Neural progenitor cell (in vitro differentiated cells): ENCODE results near the gene DHRS12. TPM values are rescaled to one million over a fixed set of nuclear protein-coding genes. Genes with fewer than 3 reads are reported as not detected.
A peak's percentile ranks its signal among the peaks of the same experiment; 100 is the strongest.

Experiments used
- DNase-seq: peaks from one replicate; pipeline ENCODE4 v3.0.0-alpha.2; 2016; ENCODE audit warnings: low spot score
- H2AFZ ChIP-seq: fragments of 200-600 bp; sonication (generic); replicated peaks from 2 replicates; pipeline ENCODE4 v1.6.1; 2016; ENCODE audit warnings: antibody characterized with exemption
- H3F3A ChIP-seq: fragments of 200-600 bp; sonication (generic); 2 replicates; pipeline ENCODE4 v1.6.1; 2016; ENCODE audit warnings: antibody characterized with exemption, low read depth
- H3K27ac ChIP-seq: fragments of 200-600 bp; sonication (generic); 2 replicates; pipeline ENCODE4 v1.5.1; 2016; ENCODE audit warnings: mild to moderate bottlenecking
- H3K27me3 ChIP-seq: fragments of 200-600 bp; sonication (generic); 2 replicates; pipeline ENCODE4 v1.6.1; 2016; ENCODE audit warnings: mild to moderate bottlenecking, moderate library complexity
- H3K36me3 ChIP-seq: fragments of 200-600 bp; sonication (generic); 2 replicates; pipeline ENCODE4 v1.5.1; 2016
- H3K4me1 ChIP-seq: fragments of 200-600 bp; sonication (generic); 2 replicates; pipeline ENCODE4 v1.6.1; 2016; ENCODE audit warnings: mixed run types
- H3K4me2 ChIP-seq: fragments of 200-600 bp; sonication (generic); 2 replicates; pipeline ENCODE4 v1.6.1; 2016
- H3K4me3 ChIP-seq: fragments of 200-600 bp; sonication (generic); 2 replicates; pipeline ENCODE4 v1.5.1; 2016
- H3K79me2 ChIP-seq: fragments of 200-600 bp; sonication (generic); 2 replicates; pipeline ENCODE4 v1.6.1; 2016; ENCODE audit warnings: low read depth
- H3K9ac ChIP-seq: fragments of 200-600 bp; sonication (generic); 2 replicates; pipeline ENCODE4 v1.6.1; 2016
- H3K9me3 ChIP-seq: fragments of 200-600 bp; sonication (generic); 2 replicates; pipeline ENCODE4 v1.5.1; 2016; ENCODE audit warnings: low read depth
- H4K20me1 ChIP-seq: fragments of 200-600 bp; sonication (generic); 2 replicates; pipeline ENCODE4 v1.6.1; 2016; ENCODE audit warnings: low read depth
- H3K27ac Mint-ChIP-seq: 3 replicates; pipeline ENCODE4 v1.8.0; 2021; ENCODE audit warnings: mixed read lengths
- H3K27me3 Mint-ChIP-seq: 2 replicates; pipeline ENCODE4 v1.8.0; 2022; ENCODE audit warnings: low read depth, mild to moderate bottlenecking, inconsistent platforms, moderate library complexity, mixed read lengths; ENCODE audit not compliant: insufficient read depth
- H3K36me3 Mint-ChIP-seq: 3 replicates; pipeline ENCODE4 v1.8.0; 2021; ENCODE audit warnings: mixed read lengths
- H3K4me1 Mint-ChIP-seq: 3 replicates; pipeline ENCODE4 v1.8.0; 2021; ENCODE audit warnings: mixed read lengths
- H3K4me3 Mint-ChIP-seq: 3 replicates; pipeline ENCODE4 v1.8.0; 2021; ENCODE audit warnings: mild to moderate bottlenecking, moderate library complexity, mixed read lengths
- H3K9me3 Mint-ChIP-seq: 3 replicates; pipeline ENCODE4 v1.8.0; 2020; ENCODE audit warnings: mixed read lengths
- EZH2 ChIP-seq: fragments of 200-600 bp; sonication (generic); IDR thresholded peaks from 2 replicates; pipeline ENCODE4 v1.6.1; 2017; ENCODE audit warnings: antibody characterized with exemption, mild to moderate bottlenecking, moderate library complexity
- EZH2phosphoT487 ChIP-seq: fragments of 200-600 bp; sonication (generic); IDR thresholded peaks from 2 replicates; pipeline ENCODE4 v1.6.1; 2017; ENCODE audit warnings: antibody characterized with exemption
- total RNA-seq: library from RNA; depleted of rRNA; stranded (reverse); fragments of >200 nt; gene quantifications from 2 replicates; pipeline ENCODE4 v1.2.3, GENCODE V29; 2015; ENCODE audit warnings: low replicate concordance
- TF ChIP-seq, protein P1 (sequence below): fragments of 200-600 bp; sonication (generic); IDR thresholded peaks from 2 replicates; pipeline ENCODE4 v1.5.1; 2017; ENCODE audit warnings: antibody characterized with exemption, mild to moderate bottlenecking

The DHRS12 gene
- total RNA-seq, 1 donor from 2014 or later = 5.2 TPM

DNA sequence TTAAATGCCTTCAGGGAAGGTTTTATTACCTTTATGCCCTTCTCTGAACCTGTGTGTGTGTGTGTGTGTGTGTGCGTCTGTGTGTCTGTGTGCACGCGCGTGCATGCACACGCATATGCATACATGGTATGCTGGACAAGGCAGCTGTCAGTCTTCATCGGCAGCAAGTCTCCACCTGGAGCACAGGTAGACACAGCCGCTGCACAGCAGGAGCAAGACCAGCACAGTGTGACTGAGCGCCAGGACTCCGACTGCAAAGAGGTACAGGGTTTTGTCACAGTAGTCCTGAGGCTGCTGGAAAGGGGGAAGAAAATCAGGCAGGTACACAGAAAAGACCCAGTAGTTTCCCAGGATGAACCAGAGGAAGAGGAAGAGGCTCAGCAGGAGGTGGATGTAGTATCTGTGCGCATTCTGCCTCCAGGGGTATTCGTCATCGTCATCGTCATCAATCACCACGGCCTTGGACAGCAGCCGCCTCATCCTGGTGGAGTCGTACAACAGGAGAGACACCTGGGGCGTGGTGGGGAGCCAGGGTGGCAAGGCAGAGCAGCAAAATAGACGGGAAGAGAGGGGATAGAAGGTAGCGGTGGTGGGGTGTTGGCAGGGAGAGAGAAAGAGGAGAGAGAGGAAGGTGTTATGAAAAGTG, 12.8 kb upstream of the DHRS12 start:
- DNase-seq = no peak
- no peaks in the 10 kb centered on the region for H3K9me3 ChIP-seq
- Mint-ChIP-seq H3K27ac (no peak overlapping the region), H3K9me3 (peaks cover 2% of the 10 kb centered on the region), H3K4me3 (no peak overlapping the region), H3K36me3 (no peaks in the 10 kb centered on the region), H3K27me3 (peaks cover 2% of the 10 kb centered on the region), H3K4me1 (peaks cover 20% of the 10 kb centered on the region)
- H3K27me3 ChIP-seq = no peaks in the 10 kb centered on the region
- H3K27ac ChIP-seq = no peak overlapping the region
- no peaks in the 10 kb centered on the region for H3K4me1 ChIP-seq
- TF ChIP-seq, protein P1, sequence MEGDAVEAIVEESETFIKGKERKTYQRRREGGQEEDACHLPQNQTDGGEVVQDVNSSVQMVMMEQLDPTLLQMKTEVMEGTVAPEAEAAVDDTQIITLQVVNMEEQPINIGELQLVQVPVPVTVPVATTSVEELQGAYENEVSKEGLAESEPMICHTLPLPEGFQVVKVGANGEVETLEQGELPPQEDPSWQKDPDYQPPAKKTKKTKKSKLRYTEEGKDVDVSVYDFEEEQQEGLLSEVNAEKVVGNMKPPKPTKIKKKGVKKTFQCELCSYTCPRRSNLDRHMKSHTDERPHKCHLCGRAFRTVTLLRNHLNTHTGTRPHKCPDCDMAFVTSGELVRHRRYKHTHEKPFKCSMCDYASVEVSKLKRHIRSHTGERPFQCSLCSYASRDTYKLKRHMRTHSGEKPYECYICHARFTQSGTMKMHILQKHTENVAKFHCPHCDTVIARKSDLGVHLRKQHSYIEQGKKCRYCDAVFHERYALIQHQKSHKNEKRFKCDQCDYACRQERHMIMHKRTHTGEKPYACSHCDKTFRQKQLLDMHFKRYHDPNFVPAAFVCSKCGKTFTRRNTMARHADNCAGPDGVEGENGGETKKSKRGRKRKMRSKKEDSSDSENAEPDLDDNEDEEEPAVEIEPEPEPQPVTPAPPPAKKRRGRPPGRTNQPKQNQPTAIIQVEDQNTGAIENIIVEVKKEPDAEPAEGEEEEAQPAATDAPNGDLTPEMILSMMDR = no peak
- no peak for TF ChIP-seq EZH2
- TF ChIP-seq EZH2phosphoT487 = no peak
- no peaks in the 10 kb centered on the region for H3F3A ChIP-seq
- no peaks in the 10 kb centered on the region for H3K36me3 ChIP-seq
- no peaks in the 10 kb centered on the region for H3K79me2 ChIP-seq
- H2AFZ ChIP-seq = no peak overlapping the region
- H3K4me2 ChIP-seq = no peak overlapping the region
- H3K9ac ChIP-seq = no peak overlapping the region
- H3K4me3 ChIP-seq = no peak overlapping the region
- H4K20me1 ChIP-seq = no peaks in the 10 kb centered on the region

DNA sequence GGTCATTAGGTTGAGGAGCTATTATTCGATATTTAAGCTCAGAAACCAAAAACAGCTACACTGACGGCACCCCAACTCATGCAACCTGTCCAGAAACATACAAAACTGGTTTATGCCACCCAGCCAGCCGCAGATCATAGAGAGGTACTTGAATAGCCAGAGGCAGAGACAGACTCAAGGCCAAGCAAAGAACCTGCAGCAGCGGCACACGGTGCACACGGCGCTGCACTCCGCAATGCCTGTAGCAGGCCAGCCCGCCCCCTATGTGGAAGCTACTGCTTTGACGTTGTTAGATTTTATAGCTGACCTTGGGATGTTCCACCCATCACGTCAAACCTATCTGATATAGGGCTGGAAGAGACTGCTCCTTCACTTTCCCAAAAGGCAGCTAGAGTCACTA, 11.9 kb upstream of the DHRS12 start:
- H3K27ac Mint-ChIP-seq = no peak overlapping the region
- no peak overlapping the region for H3K4me3 ChIP-seq
- no peak for DNase-seq
- H3K9me3 ChIP-seq = no peaks in the 10 kb centered on the region
- H3K4me3 Mint-ChIP-seq = no peak overlapping the region
- no peaks in the 10 kb centered on the region for H3F3A ChIP-seq
- H3K4me1 ChIP-seq = no peaks in the 10 kb centered on the region
- no peaks in the 10 kb centered on the region for H3K79me2 ChIP-seq
- no peak overlapping the region for H3K9ac ChIP-seq
- H3K9me3 Mint-ChIP-seq = peaks cover 2% of the 10 kb centered on the region
- peaks cover 2% of the 10 kb centered on the region for H3K27me3 Mint-ChIP-seq
- H2AFZ ChIP-seq = no peak overlapping the region
- peaks cover 23% of the 10 kb centered on the region for H3K4me1 Mint-ChIP-seq
- no peak overlapping the region for H3K4me2 ChIP-seq
- TF ChIP-seq EZH2 (no peak), EZH2phosphoT487 (no peak)
- TF ChIP-seq, protein P1 = no peak
- H4K20me1 ChIP-seq = no peaks in the 10 kb centered on the region
- no peaks in the 10 kb centered on the region for H3K36me3 ChIP-seq
- no peak overlapping the region for H3K27ac ChIP-seq
- no peaks in the 10 kb centered on the region for H3K27me3 ChIP-seq
- no peaks in the 10 kb centered on the region for H3K36me3 Mint-ChIP-seq

DNA sequence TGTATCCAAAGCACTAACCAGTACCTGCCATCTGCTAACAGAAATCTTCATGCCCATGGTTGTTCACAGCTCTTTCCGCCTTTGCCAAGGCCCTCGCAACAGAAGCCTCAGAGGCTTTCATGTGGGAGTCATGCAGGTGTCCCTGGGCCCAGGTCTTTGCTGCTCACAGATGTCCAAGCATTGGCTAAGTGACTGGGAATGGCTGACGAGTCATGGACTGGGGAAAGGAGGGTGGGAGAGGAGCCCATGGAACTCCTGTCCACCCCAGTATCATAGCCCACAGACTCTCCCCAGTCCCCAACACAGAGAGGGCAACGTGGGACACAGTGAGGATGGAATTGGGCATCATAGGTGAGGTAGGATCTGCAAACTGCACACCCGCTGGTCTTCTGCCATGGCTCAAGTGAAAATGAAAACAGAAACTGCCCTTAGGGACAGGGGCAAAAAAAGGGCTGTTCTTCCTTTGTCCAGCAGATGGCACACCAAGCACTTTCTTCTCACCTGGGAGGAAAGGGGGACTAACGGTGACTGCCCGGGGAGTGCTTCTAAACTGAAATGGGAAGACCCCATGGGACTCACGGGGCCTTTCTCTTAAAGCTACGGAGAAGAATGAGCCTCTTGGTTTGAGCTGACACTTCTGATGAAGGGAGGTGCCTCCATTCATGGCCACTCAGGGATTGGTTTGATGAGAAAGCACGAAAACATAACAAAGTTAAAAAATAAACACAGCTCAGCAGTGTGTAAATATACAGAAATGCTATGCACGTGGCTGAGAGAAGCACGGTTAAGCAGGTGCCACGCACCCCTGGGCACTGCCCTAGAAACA, 11.1 kb upstream of the DHRS12 start:
- Mint-ChIP-seq H3K27ac (no peak overlapping the region), H3K4me1 (peaks cover 21% of the 10 kb centered on the region)

More for the DNA sequence above, 11.1 kb upstream of the DHRS12 start:
- H3K4me2 ChIP-seq = no peak overlapping the region
- peak; percentile 76 for DNase-seq
- no peaks in the 10 kb centered on the region for H3K4me1 ChIP-seq
- no peaks in the 10 kb centered on the region for H3K36me3 ChIP-seq
- H3K9me3 ChIP-seq = no peaks in the 10 kb centered on the region
- peak overlapping the region; percentile 92 for H2AFZ ChIP-seq
- TF ChIP-seq EZH2 = no peak
- TF ChIP-seq EZH2phosphoT487 = no peak
- TF ChIP-seq, protein P1 = peak; percentile 88
- no peaks in the 10 kb centered on the region for H3K36me3 Mint-ChIP-seq
- H3K9me3 Mint-ChIP-seq = peaks cover 2% of the 10 kb centered on the region
- no peaks in the 10 kb centered on the region for H3F3A ChIP-seq
- no peak overlapping the region for H3K27ac ChIP-seq
- no peaks in the 10 kb centered on the region for H4K20me1 ChIP-seq
- H3K4me3 ChIP-seq = no peak overlapping the region
- H3K4me3 Mint-ChIP-seq = no peak overlapping the region
- no peaks in the 10 kb centered on the region for H3K27me3 ChIP-seq
- no peak overlapping the region for H3K9ac ChIP-seq
- no peaks in the 10 kb centered on the region for H3K79me2 ChIP-seq
- peaks cover 2% of the 10 kb centered on the region for H3K27me3 Mint-ChIP-seq
